H9 (cell line): ENCODE data around the gene NKIRAS2. TPM values are rescaled to one million over a fixed set of nuclear protein-coding genes. Genes with fewer than 3 reads are reported as not detected.

Source experiments
- DNase-seq: peaks from one replicate; pipeline ENCODE4 v3.0.0-alpha.2; 2017
- H2AFZ ChIP-seq: one replicate; pipeline ENCODE4 v1.6.1; 2013; ENCODE audit warnings: mild to moderate bottlenecking, low read length, control low read depth, moderate library complexity
- H2AK5ac ChIP-seq: 2 replicates; pipeline ENCODE4 v1.6.1; 2013; ENCODE audit warnings: low read length, control low read depth, mixed read lengths; ENCODE audit not compliant: insufficient read length
- H2BK120ac ChIP-seq: one replicate; pipeline ENCODE4 v1.6.1; 2013; ENCODE audit warnings: low read depth, mild to moderate bottlenecking, low read length, control low read depth, inconsistent platforms; ENCODE audit not compliant: poor library complexity, severe bottlenecking
- H2BK12ac ChIP-seq: 2 replicates; pipeline ENCODE4 v1.6.1; 2013; ENCODE audit warnings: low read length, control low read depth, mixed read lengths, low read depth; ENCODE audit not compliant: insufficient read length
- H2BK15ac ChIP-seq: 2 replicates; pipeline ENCODE4 v1.6.1; 2013; ENCODE audit warnings: low read depth, low read length, control low read depth
- H2BK20ac ChIP-seq: one replicate; pipeline ENCODE4 v1.6.1; 2013; ENCODE audit warnings: low read depth, mild to moderate bottlenecking, low read length, control low read depth, inconsistent platforms; ENCODE audit not compliant: poor library complexity, severe bottlenecking
- H2BK5ac ChIP-seq: 2 replicates; pipeline ENCODE4 v1.6.1; 2013; ENCODE audit warnings: low read length, control low read depth, mixed read lengths; ENCODE audit not compliant: insufficient read length
- H3K14ac ChIP-seq: 2 replicates; pipeline ENCODE4 v1.6.1; 2013; ENCODE audit warnings: low read length, control low read depth; ENCODE audit not compliant: insufficient read depth
- H3K18ac ChIP-seq: 2 replicates; pipeline ENCODE4 v1.6.1; 2013; ENCODE audit warnings: low read depth, mild to moderate bottlenecking, mixed read lengths, low read length, control low read depth; ENCODE audit not compliant: insufficient read length
- H3K23ac ChIP-seq: 2 replicates; pipeline ENCODE4 v1.6.1; 2013; ENCODE audit warnings: low read length, control low read depth, mixed read lengths, low read depth; ENCODE audit not compliant: insufficient read length
- H3K23me2 ChIP-seq: 2 replicates; pipeline ENCODE4 v1.6.1; 2013; ENCODE audit warnings: low read depth, mild to moderate bottlenecking, mixed read lengths, low read length, control low read depth; ENCODE audit not compliant: insufficient read length, poor library complexity, severe bottlenecking
- H3K27ac ChIP-seq: 2 replicates; pipeline ENCODE4 v1.5.1; 2013; ENCODE audit warnings: low read length, control low read depth, mixed read lengths, low read depth; ENCODE audit not compliant: insufficient read length
- H3K27me3 ChIP-seq: 2 replicates; pipeline ENCODE4 v1.6.1; 2013; ENCODE audit warnings: low read length, control low read depth, inconsistent platforms; ENCODE audit not compliant: insufficient read depth
- H3K4ac ChIP-seq: 2 replicates; pipeline ENCODE4 v1.6.1; 2013; ENCODE audit warnings: low read depth, mild to moderate bottlenecking, control low read depth, inconsistent platforms, low read length, moderate library complexity
- H3K4me1 ChIP-seq: 2 replicates; pipeline ENCODE4 v1.6.1; 2013; ENCODE audit warnings: low read length, control low read depth, inconsistent platforms; ENCODE audit not compliant: insufficient read depth
- H3K4me2 ChIP-seq: 2 replicates; pipeline ENCODE4 v1.6.1; 2013; ENCODE audit warnings: low read length, control low read depth, mixed read lengths; ENCODE audit not compliant: insufficient read length, insufficient read depth
- H3K56ac ChIP-seq: 2 replicates; pipeline ENCODE4 v1.6.1; 2013; ENCODE audit warnings: low read depth, mild to moderate bottlenecking, mixed read lengths, low read length, control low read depth; ENCODE audit not compliant: insufficient read length
- H3K79me1 ChIP-seq: 2 replicates; pipeline ENCODE4 v1.6.1; 2013; ENCODE audit warnings: low read depth, mild to moderate bottlenecking, moderate library complexity, low read length, control low read depth, inconsistent platforms; ENCODE audit not compliant: insufficient read depth, poor library complexity, severe bottlenecking
- H3K79me2 ChIP-seq: 2 replicates; pipeline ENCODE4 v1.6.1; 2013; ENCODE audit warnings: low read length, control low read depth, inconsistent platforms; ENCODE audit not compliant: insufficient read depth
- H3K9ac ChIP-seq: 2 replicates; pipeline ENCODE4 v1.6.1; 2013; ENCODE audit warnings: low read length, control low read depth, mixed read lengths; ENCODE audit not compliant: insufficient read length; ENCODE audit errors: extremely low read depth
- H3K9me3 ChIP-seq: one replicate; pipeline ENCODE4 v1.6.1; 2013; ENCODE audit warnings: low read depth, low read length, inconsistent platforms; ENCODE audit not compliant: control insufficient read depth
- H3T11ph ChIP-seq: one replicate; pipeline ENCODE4 v1.6.1; 2013; ENCODE audit warnings: mild to moderate bottlenecking, low read length, control low read depth, inconsistent platforms
- H4K20me1 ChIP-seq: one replicate; pipeline ENCODE4 v1.6.1; 2013; ENCODE audit not compliant: control insufficient read depth, insufficient read length, insufficient read depth
- H4K5ac ChIP-seq: 2 replicates; pipeline ENCODE4 v1.6.1; 2013; ENCODE audit warnings: low read depth, mild to moderate bottlenecking, mixed read lengths, low read length, control low read depth; ENCODE audit not compliant: insufficient read length
- H4K8ac ChIP-seq: replicated peaks from 2 replicates; pipeline ENCODE4 v1.6.1; 2013; ENCODE audit warnings: low read length, control low read depth, mixed read lengths, low read depth; ENCODE audit not compliant: insufficient read length
- H4K91ac ChIP-seq: 2 replicates; pipeline ENCODE4 v1.6.1; 2013; ENCODE audit warnings: low read depth, mild to moderate bottlenecking, moderate library complexity, mixed read lengths, low read length, control low read depth; ENCODE audit not compliant: insufficient read length
- H3K27ac Mint-ChIP-seq, 3 experiments: 2 replicates in 2 of 3; 3 replicates in 1 of 3; pipeline ENCODE4 v1.8.0; 2020 to 2021; ENCODE audit warnings: mixed read lengths in 3 of 3, mild to moderate bottlenecking in 1 of 3, moderate library complexity in 1 of 3
- H3K27me3 Mint-ChIP-seq: 2 replicates; pipeline ENCODE4 v1.8.0; 2021; ENCODE audit warnings: low read depth, mild to moderate bottlenecking, moderate library complexity, mixed read lengths
- H3K36me3 Mint-ChIP-seq, 3 experiments: 2 replicates in 2 of 3; 3 replicates in 1 of 3; pipeline ENCODE4 v1.8.0; 2020 to 2021; ENCODE audit warnings: low read depth in 3 of 3, mixed read lengths in 3 of 3; ENCODE audit not compliant: insufficient read depth in 1 of 3
- H3K4me1 Mint-ChIP-seq, 2 experiments: 2 replicates each; pipeline ENCODE4 v1.8.0; 2020; ENCODE audit warnings: mixed read lengths in 2 of 2
- H3K4me3 Mint-ChIP-seq, 2 experiments: 2 replicates in 1 of 2; 3 replicates in 1 of 2; pipeline ENCODE4 v1.8.0; 2020 to 2021; ENCODE audit warnings: mild to moderate bottlenecking in 2 of 2, mixed read lengths in 2 of 2, moderate library complexity in 1 of 2
- H3K9me3 Mint-ChIP-seq, 2 experiments: 2 replicates in 1 of 2; 3 replicates in 1 of 2; pipeline ENCODE4 v1.8.0; 2020; ENCODE audit warnings: mild to moderate bottlenecking in 2 of 2, mixed read lengths in 2 of 2, moderate library complexity in 1 of 2
- CTCF ChIP-seq: fragments of 200-600 bp; sonication (generic); conservative IDR thresholded peaks from 3 replicates; pipeline ENCODE4 v1.8.0; 2021; ENCODE audit warnings: antibody characterized with exemption, mild to moderate bottlenecking
- WGBS: extraction: QIAGEN DNeasy Blood & Tissue Kit; methylation state at CpG from one replicate; pipeline ENCODE4 v1.1.7; 2013; ENCODE audit warnings: missing lambda C conversion rate, low lambda C conversion rate, mixed read lengths; ENCODE audit not compliant: insufficient read length; ENCODE audit errors: extremely low coverage; 5-methylcytosine and 5-hydroxymethylcytosine counted together
- total RNA-seq: library from RNA; stranded (reverse); gene quantifications from 2 replicates; pipeline ENCODE4 v1.2.1, GENCODE V29; 2021

NKIRAS2 gene
- total RNA-seq, 1 experiment from 2014 or later, result 37.1 TPM

GRCh38 chr17:42023524-42024349, 3.8 kb downstream of the NKIRAS2 start:
- peaks cover 2% of the 10 kb centered on the region for H3K23me2 ChIP-seq
- no peak overlapping the region for H2AFZ ChIP-seq
- H3T11ph ChIP-seq, result no peak overlapping the region
- H2BK15ac ChIP-seq, result no peak overlapping the region
- no peak overlapping the region for H3K27ac ChIP-seq
- no peak overlapping the region for H2AK5ac ChIP-seq
- no peaks in the 10 kb centered on the region for H3K79me2 ChIP-seq
- H3K27me3 Mint-ChIP-seq, result no peaks in the 10 kb centered on the region; the same call in none of the 2 replicates
- no peak for DNase-seq
- no peak overlapping the region for H3K9ac ChIP-seq
- H4K91ac ChIP-seq, result no peak overlapping the region
- H2BK120ac ChIP-seq, result no peak overlapping the region
- no peak overlapping the region; a peak in 1 of 5 replicates for H3K4me3 Mint-ChIP-seq
- WGBS, result no CpG with 5 or more reads among the region's 15 CpGs
- no peak overlapping the region for H3K4ac ChIP-seq
- no peaks in the 10 kb centered on the region for H3K9me3 ChIP-seq
- no peak overlapping the region for H4K5ac ChIP-seq
- peaks cover 21 to 41% (median 39%) of the 10 kb centered on the region in 3 experiments for H3K36me3 Mint-ChIP-seq
- no peak overlapping the region for H2BK5ac ChIP-seq
- H3K4me2 ChIP-seq, result no peak overlapping the region
- H3K79me1 ChIP-seq, result no peaks in the 10 kb centered on the region
- no peaks in the 10 kb centered on the region for H3K4me1 ChIP-seq
- H3K56ac ChIP-seq, result no peak overlapping the region
- no peak overlapping the region for H2BK20ac ChIP-seq
- no peak for TF ChIP-seq CTCF
- no peak overlapping the region for H3K23ac ChIP-seq
- no peaks in the 10 kb centered on the region; the same call in 1 of the 2 replicates for H3K27me3 ChIP-seq
- H3K14ac ChIP-seq, result no peak overlapping the region
- H4K20me1 ChIP-seq, result no peaks in the 10 kb centered on the region
- H3K27ac Mint-ChIP-seq, result peak overlapping the region in 1 of 3 experiments; percentile 69; a peak in 1 of 7 replicates
- H2BK12ac ChIP-seq, result no peak overlapping the region
- no peak overlapping the region for H4K8ac ChIP-seq
- H3K18ac ChIP-seq, result no peak overlapping the region
- no peaks in the 10 kb centered on the region for H3K9me3 Mint-ChIP-seq
- H3K4me1 Mint-ChIP-seq, result peaks cover 32 to 45% of the 10 kb centered on the region in 2 experiments
